HG02938 (cell line): ENCODE results near the gene LAMP1.
"Not testable (repeated sequence)": the region's sequence is repeated elsewhere in the genome, so short reads cannot be mapped to it uniquely, and the experiment has no call there.

ENCODE experiments used
- ATAC-seq: cut with Tn5 transposase; IDR thresholded peaks from one replicate; pipeline ENCODE4 v1.9.1; 2021; ENCODE audit warnings: mild to moderate bottlenecking, moderate library complexity; ENCODE audit not compliant: unreplicated experiment

LAMP1 gene

GRCh38 chr13:113354831-113355610 lies 58.0 kb downstream of the LAMP1 start:
- no peak for ATAC-seq

GRCh38 chr13:113355621-113356020 lies 58.6 kb downstream of the LAMP1 start:
- no peak for ATAC-seq

GRCh38 chr13:113356596-113356995 lies 59.6 kb downstream of the LAMP1 start:
- ATAC-seq, result no peak

GRCh38 chr13:113357529-113357928 lies 60.5 kb downstream of the LAMP1 start:
- ATAC-seq, result no peak

DNA sequence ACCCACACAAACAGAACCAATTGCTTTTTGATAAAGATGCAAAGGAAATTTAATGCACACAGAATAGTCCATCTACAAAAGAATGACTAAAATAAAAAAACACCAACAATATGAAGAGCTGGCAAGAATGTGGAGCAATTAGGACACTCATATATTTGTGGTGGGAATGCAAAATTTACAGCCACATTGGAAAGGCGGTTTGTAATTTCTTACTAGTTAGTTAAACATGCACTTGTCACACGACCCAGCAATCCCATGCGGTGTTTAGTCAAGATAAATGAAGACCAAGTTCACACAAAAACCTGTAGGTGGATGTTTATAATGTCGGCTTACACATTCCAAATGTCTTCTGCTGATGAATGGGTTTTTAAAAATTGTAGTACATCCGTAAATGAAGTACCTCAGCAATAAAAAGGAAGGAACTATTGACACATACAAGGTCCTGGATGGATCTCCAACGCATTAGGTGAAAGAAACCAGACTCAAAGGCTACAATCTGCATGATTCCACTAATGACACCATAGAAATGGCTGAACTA lies 61.7 kb downstream of the LAMP1 start:
- no peak for ATAC-seq

DNA sequence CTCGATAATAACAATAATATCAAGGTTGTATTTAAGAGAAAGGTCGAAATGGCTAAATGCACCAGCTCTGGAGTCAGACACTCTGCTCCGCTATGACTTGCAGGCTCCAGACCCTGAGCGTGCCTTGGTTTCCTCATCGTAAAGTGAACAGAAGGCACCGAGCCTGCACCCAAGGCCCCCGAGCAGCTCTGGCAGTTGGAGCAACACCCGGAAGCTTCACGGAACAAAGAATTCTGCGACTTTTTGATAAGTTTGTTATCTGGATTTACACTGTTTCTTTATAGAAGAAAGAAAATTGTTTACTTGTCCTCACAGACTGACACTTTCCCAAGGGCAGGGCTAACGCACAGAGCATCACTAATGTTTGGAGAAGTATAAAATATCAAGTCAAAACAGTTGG lies 62.5 kb downstream of the LAMP1 start:
- no peak for ATAC-seq

DNA sequence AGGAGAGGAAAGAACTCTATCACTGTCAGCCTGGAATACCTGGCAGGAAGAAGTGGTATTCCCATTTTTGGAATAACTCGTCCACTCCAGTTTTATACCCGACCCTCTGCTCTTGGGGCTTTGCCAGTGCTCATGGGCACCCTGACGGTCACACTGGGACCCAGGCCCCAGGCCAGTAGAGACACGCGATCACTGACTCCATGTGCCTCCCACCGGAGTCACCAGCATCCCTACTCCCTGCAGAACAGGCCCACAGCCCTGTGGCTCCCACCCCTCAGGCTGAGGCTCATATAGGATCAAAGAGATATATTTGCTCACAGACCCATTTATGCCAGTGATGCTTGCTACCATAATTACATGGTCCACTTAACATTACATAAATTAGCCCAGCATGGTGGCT lies 63.4 kb downstream of the LAMP1 start:
- no peak for ATAC-seq

DNA sequence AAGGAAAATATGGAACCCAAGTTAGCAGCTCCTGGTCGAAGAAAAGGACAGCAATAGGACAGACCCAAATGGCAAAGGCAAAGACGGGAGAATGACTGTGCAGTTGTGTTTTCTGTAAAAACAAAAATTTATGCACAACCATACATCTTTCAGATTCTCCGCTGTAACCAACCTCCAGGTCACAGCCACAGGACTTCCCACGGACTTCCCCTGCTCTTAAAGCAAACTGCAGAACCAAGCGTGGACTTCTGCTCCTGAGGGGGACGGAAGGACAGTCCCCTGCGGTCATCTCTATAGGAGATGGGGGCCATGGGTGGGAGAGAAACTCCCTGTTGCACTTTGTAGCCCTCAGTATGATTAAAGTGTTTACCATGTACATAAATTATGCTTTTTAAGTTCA lies 64.4 kb downstream of the LAMP1 start:
- no peak for ATAC-seq

DNA sequence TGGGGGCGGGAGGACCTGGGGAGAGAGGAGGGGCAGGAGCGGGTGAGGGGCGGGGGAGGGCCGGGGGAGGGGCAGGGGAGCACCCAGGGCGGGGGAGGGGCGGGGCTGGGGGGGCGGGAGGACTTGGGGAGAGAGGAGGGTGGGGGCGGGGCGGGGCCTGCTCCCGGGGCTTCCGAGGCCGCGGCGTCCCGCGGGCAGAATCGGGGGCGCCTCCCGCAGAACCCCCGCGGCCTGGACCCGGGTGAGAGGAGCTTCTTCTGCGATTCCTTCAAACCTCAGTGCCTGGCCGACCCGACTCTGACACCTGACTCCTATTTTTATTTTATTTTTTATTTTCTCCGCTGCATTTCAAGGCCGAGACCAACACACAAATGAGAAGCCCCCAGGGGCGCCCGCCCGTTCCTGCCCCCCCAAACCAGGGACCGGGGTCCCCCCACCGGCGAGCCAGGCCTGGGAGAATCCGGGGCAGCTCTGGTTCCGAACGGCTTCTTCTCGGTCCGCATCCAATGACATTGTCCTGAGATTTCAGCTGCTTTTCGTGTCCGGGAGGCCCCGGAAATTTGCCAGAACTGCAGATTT lies 67.4 kb downstream of the LAMP1 start:
- no peak for ATAC-seq

- no peak for ATAC-seq
Measured at GRCh38 chr13:113364901-113365582, 68.0 kb downstream of the LAMP1 start.

- no peak for ATAC-seq
Measured at GRCh38 chr13:113365583-113365970, 68.5 kb downstream of the LAMP1 start.

DNA sequence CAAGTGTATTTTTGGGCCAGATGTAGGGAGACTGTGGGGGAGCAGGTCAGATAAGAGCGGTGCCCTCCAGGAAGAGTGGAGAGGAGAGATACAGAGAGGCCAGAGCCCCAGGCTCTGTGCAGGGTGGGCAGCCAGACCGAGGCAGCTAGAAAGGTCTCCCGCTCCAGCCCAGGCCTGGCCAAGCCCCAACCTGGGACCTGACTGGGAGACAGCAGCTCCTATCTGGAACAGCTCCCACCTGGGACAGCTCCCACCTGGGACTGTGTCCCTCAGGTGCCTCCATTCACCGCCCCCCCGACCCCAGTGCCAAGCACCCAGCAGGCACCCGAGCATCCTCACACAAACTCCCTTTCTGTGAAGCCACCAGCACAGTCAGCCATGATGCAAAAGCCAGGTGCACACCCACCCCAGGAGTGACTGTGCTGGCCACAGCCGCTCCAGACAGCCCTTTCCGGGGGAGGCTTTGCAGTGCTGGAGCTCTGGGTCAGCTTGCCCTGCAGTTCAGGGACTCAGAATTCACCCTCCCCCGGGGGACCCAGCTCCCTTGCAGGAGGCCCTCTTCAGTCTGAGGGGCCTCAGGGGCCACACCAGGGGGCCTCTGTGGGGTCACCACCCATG lies 69.0 kb downstream of the LAMP1 start:
- no peak for ATAC-seq

- no peak for ATAC-seq
Measured at GRCh38 chr13:113367020-113367560, 70.1 kb downstream of the LAMP1 start.

DNA sequence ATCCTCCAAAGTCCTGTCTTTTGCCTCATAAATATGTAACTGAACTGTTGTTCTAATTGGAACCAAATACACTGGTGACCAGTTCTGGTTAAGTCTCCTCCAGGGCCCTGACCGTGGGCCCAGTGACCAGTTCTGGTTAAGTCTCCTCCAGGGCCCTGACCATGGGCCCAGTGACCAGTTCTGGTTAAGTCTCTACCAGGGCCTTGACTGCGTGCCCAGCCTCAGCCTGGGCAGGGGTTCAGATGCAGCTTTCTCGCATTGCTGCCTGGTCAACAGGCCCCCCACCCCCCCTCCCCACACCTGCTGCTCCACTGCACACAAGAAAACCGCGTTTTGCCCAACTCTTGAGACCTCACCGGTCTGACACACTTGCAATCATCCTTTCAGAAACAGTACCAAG lies 70.7 kb downstream of the LAMP1 start:
- no peak for ATAC-seq

- ATAC-seq, result not testable (repeated sequence)
Measured at GRCh38 chr13:113368353-113368752, 71.3 kb downstream of the LAMP1 start.

DNA sequence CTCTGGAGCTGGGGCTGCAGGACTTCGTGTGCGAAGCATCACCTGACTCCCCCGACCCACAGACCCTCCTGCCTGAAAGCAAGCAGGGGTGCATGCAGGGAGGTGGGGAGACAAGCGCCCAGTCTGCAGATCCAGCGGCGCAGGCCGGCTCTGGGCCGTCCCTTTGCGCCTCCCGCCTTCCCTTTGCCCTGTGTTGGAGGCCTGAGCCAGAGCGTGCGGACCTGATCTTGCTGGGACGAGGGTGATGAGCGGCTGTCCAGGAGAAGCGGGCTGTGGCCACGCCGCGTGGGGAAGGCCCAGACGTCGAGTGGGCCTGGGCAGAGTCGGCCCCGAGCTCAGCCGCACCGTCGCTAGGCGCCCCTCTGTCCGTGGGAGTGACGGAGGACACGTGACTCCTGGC lies 72.2 kb downstream of the LAMP1 start:
- no peak for ATAC-seq

DNA sequence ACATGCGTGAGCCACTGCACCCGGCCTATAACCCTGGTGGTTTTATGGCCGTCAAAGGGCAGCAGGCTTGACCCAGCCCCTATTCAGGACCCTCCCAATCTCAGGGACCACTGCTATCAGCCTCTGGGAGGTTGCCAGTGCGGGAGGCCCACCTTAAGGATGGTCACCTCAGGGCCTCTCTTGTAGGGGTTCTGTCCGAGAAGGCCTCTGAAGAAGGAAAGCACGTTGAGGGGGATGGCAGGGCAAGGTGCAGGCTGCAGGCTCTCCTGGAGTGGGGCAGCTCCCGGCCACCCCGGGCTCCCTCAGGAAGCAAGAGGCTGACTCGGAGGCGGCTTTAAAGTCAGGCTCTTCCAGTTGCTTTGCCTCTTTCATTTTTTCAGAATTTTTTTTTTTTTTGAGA lies 72.8 kb downstream of the LAMP1 start:
- no peak for ATAC-seq

- no peak for ATAC-seq
Measured at GRCh38 chr13:113371061-113371460, 74.0 kb downstream of the LAMP1 start.

DNA sequence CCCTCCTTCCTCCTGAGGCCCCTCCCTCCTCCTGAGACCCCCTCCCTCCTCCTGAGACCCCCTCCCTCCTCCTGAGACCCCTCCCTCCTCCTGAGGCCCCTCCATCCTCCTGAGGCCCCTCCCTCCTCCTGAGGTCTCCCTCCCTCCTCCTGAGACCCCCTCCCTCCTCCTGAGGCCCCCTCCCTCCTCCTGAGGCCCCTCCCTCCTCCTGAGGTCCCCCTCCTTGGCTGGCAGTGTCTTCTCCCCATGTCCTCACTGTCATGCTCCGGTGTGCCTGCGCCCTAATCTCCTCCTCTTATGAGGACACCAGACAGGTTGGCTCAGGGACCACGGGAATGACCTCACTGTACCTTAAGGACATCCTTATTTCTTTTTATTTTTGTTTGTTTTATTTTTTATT lies 74.7 kb downstream of the LAMP1 start:
- ATAC-seq, result not testable (repeated sequence)
